Astrocyte (in vitro differentiated cells and primary cell): ENCODE results near the gene DSTN.

Source experiments
- CTCF ChIP-seq: IDR thresholded peaks from 2 replicates; pipeline ENCODE4 v1.5.1; 2011; ENCODE audit warnings: low read depth, mild to moderate bottlenecking, inconsistent platforms, low read length, moderate library complexity; ENCODE audit not compliant: insufficient read depth
- EZH2 ChIP-seq: IDR thresholded peaks from 2 replicates; pipeline ENCODE4 v1.6.1; 2012; ENCODE audit warnings: mild to moderate bottlenecking, low read length, inconsistent platforms; ENCODE audit not compliant: insufficient read depth

- TF ChIP-seq CTCF (no peak), EZH2 (no peak)
These were observed 41.3 kb downstream of the DSTN start for GRCh38 chr20:17611290-17611539.
